Keratinocyte (primary cell): ENCODE data around the gene DUSP5. TPM values are rescaled to one million over a fixed set of nuclear protein-coding genes. Genes with fewer than 3 reads are reported as not detected.

Experiments
- DNase-seq: peaks from one replicate; pipeline ENCODE4 v3.0.0-alpha.2; 2011; ENCODE audit warnings: low read depth, missing footprints, low spot score
- FAIRE-seq: peaks from 2 replicates; lab custom pipeline; 2011; peaks lifted over from hg19 to GRCh38; lab: Jason Lieb, UNC
- H2AFZ ChIP-seq: 2 replicates; pipeline ENCODE4 v1.6.0; 2012; ENCODE audit warnings: low read length, control low read depth, inconsistent platforms; ENCODE audit not compliant: control insufficient read depth
- H3K27ac ChIP-seq: 2 replicates; pipeline ENCODE4 v1.5.1; 2011; ENCODE audit warnings: low read length; ENCODE audit not compliant: control insufficient read depth, insufficient read depth
- H3K27me3 ChIP-seq: 3 replicates; pipeline ENCODE4 v1.6.0; 2011; ENCODE audit warnings: low read length; ENCODE audit not compliant: control insufficient read depth, insufficient read depth; ENCODE audit errors: extremely low read depth
- H3K36me3 ChIP-seq, 2 experiments: 2 replicates in 1 of 2; 3 replicates in 1 of 2; pipeline ENCODE4 v1.5.1; 2011; ENCODE audit warnings: low read length in 2 of 2, mild to moderate bottlenecking in 1 of 2; ENCODE audit not compliant: control insufficient read depth in 2 of 2, insufficient read depth in 2 of 2; ENCODE audit errors: extremely low read depth in 1 of 2
- H3K4me1 ChIP-seq: 3 replicates; pipeline ENCODE4 v1.5.1; 2011; ENCODE audit warnings: low read length; ENCODE audit not compliant: control insufficient read depth, insufficient read depth; ENCODE audit errors: extremely low read depth
- H3K4me2 ChIP-seq: 3 replicates; pipeline ENCODE4 v1.6.0; 2011; ENCODE audit warnings: low read depth, low read length; ENCODE audit not compliant: control insufficient read depth, insufficient read depth; ENCODE audit errors: extremely low read depth
- H3K4me3 ChIP-seq, 3 experiments: fragments of 200-600 bp in 1 of 3; sonication (generic) in 1 of 3; 2 replicates in 2 of 3; 3 replicates in 1 of 3; pipeline ENCODE4 v1.5.1; 2011 to 2016; ENCODE audit warnings: low read length in 3 of 3, mild to moderate bottlenecking in 3 of 3, control low read depth in 2 of 3, inconsistent platforms in 1 of 3, low read depth in 1 of 3, mixed read lengths in 1 of 3, mixed run types in 1 of 3, moderate library complexity in 1 of 3; ENCODE audit not compliant: control insufficient read depth in 2 of 3, insufficient read depth in 2 of 3; ENCODE audit errors: extremely low read depth in 1 of 3
- H3K79me2 ChIP-seq: 2 replicates; pipeline ENCODE4 v1.6.0; 2012; ENCODE audit warnings: low read length; ENCODE audit not compliant: control insufficient read depth, insufficient read depth
- H3K9ac ChIP-seq: 3 replicates; pipeline ENCODE4 v1.6.0; 2011; ENCODE audit warnings: low read length; ENCODE audit not compliant: control insufficient read depth, insufficient read depth; ENCODE audit errors: extremely low read depth
- H3K9me1 ChIP-seq: 3 replicates; pipeline ENCODE4 v1.6.0; 2011; ENCODE audit warnings: low read length; ENCODE audit not compliant: control insufficient read depth, insufficient read depth; ENCODE audit errors: extremely low read depth
- H3K9me3 ChIP-seq: 2 replicates; pipeline ENCODE4 v1.5.1; 2012; ENCODE audit warnings: low read depth, low read length; ENCODE audit not compliant: control insufficient read depth
- H4K20me1 ChIP-seq: 3 replicates; pipeline ENCODE4 v1.6.0; 2011; ENCODE audit warnings: low read length; ENCODE audit not compliant: control insufficient read depth, insufficient read depth; ENCODE audit errors: extremely low read depth
- EZH2 ChIP-seq: IDR thresholded peaks from one replicate; pipeline ENCODE4 v1.6.1; 2012; ENCODE audit warnings: inconsistent platforms, mild to moderate bottlenecking, low read length, moderate library complexity
- dilution Hi-C: fragments of 300-500 bp; cut with MboI; formaldehyde crosslinking; loops from one replicate; pipeline ENCODE4 v1.7.0; 2020; ENCODE audit warnings: low sequenced_read_pairs; ENCODE audit not compliant: extremely low pct_ligation_motif_present
- polyA plus RNA-seq, 5 experiments: library from polyadenylated mRNA; depleted of rRNA in 3 of 5; stranded (reverse) in 3 of 5; stranded (forward) in 1 of 5; unstranded in 1 of 5; fragments of >200 nt; gene quantifications; 1 replicate in 1 of 5; 2 replicates in 3 of 5; 3 replicates in 1 of 5; pipeline versions ENCODE4 v1.2.1 to v1.2.3, GENCODE V29; 2011 to 2012; ENCODE audit warnings: missing spikeins in 2 of 5, low read depth in 1 of 5, low replicate concordance in 1 of 5
- TF ChIP-seq, protein P1 (sequence below), 3 experiments: IDR thresholded peaks in 1 of 3; conservative IDR thresholded peaks in 1 of 3; optimal IDR thresholded peaks in 1 of 3; 2 replicates in 2 of 3; 3 replicates in 1 of 3; pipeline versions ENCODE3 to v1.5.1; 2011; ENCODE audit warnings: low read length in 3 of 3, mild to moderate bottlenecking in 3 of 3, moderate library complexity in 2 of 3, control low read depth in 1 of 3, inconsistent platforms in 1 of 3; ENCODE audit not compliant: insufficient read depth in 2 of 3; ENCODE audit errors: extremely low read depth in 1 of 3

Gene DUSP5
- polyA plus RNA-seq, 1 donor (not counting 4 experiments of a cell fraction or from before 2014, with no cell fraction given) = 49.6 TPM

DNA sequence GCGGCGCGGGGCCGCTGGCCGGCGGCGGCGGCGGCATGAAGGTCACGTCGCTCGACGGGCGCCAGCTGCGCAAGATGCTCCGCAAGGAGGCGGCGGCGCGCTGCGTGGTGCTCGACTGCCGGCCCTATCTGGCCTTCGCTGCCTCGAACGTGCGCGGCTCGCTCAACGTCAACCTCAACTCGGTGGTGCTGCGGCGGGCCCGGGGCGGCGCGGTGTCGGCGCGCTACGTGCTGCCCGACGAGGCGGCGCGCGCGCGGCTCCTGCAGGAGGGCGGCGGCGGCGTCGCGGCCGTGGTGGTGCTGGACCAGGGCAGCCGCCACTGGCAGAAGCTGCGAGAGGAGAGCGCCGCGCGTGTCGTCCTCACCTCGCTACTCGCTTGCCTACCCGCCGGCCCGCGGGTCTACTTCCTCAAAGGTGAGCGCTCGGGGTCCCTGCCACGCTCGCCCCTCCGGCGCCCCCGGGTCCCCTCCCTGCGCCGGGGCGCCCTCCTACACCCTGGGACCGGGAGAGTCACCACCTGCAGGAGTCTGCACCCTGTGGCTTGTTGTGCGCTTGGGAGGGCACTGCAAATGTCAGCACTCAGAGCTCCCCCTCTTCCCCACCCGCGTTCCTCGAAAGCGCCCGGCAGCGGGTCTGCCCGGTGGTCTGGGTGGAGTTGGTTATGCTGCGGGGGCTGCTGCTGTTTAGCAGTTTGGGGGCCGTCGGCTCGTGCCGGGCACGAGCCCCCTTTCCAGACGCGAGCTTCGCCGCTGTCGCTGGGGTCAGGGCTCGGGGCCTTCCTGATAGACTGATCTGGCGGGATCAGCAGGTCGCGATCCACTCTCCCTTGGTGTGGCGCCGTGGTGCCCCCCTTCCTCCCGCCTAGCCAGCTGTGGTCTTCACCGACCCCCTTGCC, 627 bp downstream of the DUSP5 start:
- H3K27me3 ChIP-seq = no peaks in the 10 kb centered on the region
- peaks cover 80% of the 10 kb centered on the region for H3K79me2 ChIP-seq
- peaks cover 5 to 35% of the 10 kb centered on the region in 2 experiments for H3K36me3 ChIP-seq
- H3K9me1 ChIP-seq = no peaks in the 10 kb centered on the region
- H3K9me3 ChIP-seq = no peaks in the 10 kb centered on the region
- no peak overlapping the region for H2AFZ ChIP-seq
- TF ChIP-seq, protein P1, sequence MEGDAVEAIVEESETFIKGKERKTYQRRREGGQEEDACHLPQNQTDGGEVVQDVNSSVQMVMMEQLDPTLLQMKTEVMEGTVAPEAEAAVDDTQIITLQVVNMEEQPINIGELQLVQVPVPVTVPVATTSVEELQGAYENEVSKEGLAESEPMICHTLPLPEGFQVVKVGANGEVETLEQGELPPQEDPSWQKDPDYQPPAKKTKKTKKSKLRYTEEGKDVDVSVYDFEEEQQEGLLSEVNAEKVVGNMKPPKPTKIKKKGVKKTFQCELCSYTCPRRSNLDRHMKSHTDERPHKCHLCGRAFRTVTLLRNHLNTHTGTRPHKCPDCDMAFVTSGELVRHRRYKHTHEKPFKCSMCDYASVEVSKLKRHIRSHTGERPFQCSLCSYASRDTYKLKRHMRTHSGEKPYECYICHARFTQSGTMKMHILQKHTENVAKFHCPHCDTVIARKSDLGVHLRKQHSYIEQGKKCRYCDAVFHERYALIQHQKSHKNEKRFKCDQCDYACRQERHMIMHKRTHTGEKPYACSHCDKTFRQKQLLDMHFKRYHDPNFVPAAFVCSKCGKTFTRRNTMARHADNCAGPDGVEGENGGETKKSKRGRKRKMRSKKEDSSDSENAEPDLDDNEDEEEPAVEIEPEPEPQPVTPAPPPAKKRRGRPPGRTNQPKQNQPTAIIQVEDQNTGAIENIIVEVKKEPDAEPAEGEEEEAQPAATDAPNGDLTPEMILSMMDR (optimal IDR thresholded peaks at IDR 0.05 in 1 of 3, IDR thresholded peaks at IDR 0.05 in 1 of 3, conservative IDR thresholded peaks at IDR 0.05 in 1 of 3; ENCODE audit: extremely low read depth in 1 of 3, insufficient read depth in 2 of 3, low read length in 3 of 3) = peak in 1 of 3 experiments; percentile 17
- TF ChIP-seq EZH2 = no peak
- dilution Hi-C loops = no loop called here
- H3K9ac ChIP-seq = peak overlapping the region; percentile 90
- peak overlapping the region; percentile 91 to 99 (median 98) for H3K4me3 ChIP-seq
- H3K4me1 ChIP-seq = peaks cover 46% of the 10 kb centered on the region
- H4K20me1 ChIP-seq = peaks cover 35% of the 10 kb centered on the region
- H3K4me2 ChIP-seq = peak overlapping the region; percentile 76
- no peak for FAIRE-seq
- peak overlapping the region; percentile 67 for H3K27ac ChIP-seq
- DNase-seq = no peak

- H3K27me3 ChIP-seq = no peaks in the 10 kb centered on the region
- H2AFZ ChIP-seq = no peak overlapping the region
- H3K4me3 ChIP-seq = peak overlapping the region; percentile 91 to 99 (median 98)
- no peaks in the 10 kb centered on the region for H3K9me1 ChIP-seq
- no peaks in the 10 kb centered on the region for H3K9me3 ChIP-seq
- H4K20me1 ChIP-seq = peaks cover 35% of the 10 kb centered on the region
- dilution Hi-C loops = no loop called here
- H3K9ac ChIP-seq = peak overlapping the region; percentile 90
- H3K79me2 ChIP-seq = peaks cover 89% of the 10 kb centered on the region
- H3K4me2 ChIP-seq = peak overlapping the region; percentile 76
- FAIRE-seq (no peak), DNase-seq (no peak)
- peaks cover 46% of the 10 kb centered on the region for H3K4me1 ChIP-seq
- H3K36me3 ChIP-seq = peaks cover 5 to 43% of the 10 kb centered on the region in 2 experiments
- TF ChIP-seq EZH2 = no peak
- TF ChIP-seq, protein P1 (optimal IDR thresholded peaks at IDR 0.05 in 1 of 3, IDR thresholded peaks at IDR 0.05 in 1 of 3, conservative IDR thresholded peaks at IDR 0.05 in 1 of 3; ENCODE audit: extremely low read depth in 1 of 3, insufficient read depth in 2 of 3, low read length in 3 of 3) = peak; percentile 43 to 62 (median 57)
- H3K27ac ChIP-seq = peak overlapping the region; percentile 67
Measured at GRCh38 chr10:110498982-110499795, 1.5 kb downstream of the DUSP5 start.
